Brain microvascular endothelial cell (primary cell): ENCODE data around the gene AP4M1.
A peak's percentile ranks its signal among the peaks of the same experiment; 100 is the strongest.

Experiments
- DNase-seq: peaks from one replicate; pipeline ENCODE4 v3.0.0-alpha.2; 2020
- H3K27ac ChIP-seq: fragments of 250-450 bp; sonication (Bioruptor Pico); 2 replicates; pipeline ENCODE4 v1.5.1; 2020; ENCODE audit warnings: mild to moderate bottlenecking, moderate library complexity
- H3K27me3 ChIP-seq: fragments of 250-450 bp; sonication (Bioruptor Pico); replicated peaks from 2 replicates; pipeline ENCODE4 v1.5.1; 2020; ENCODE audit warnings: mild to moderate bottlenecking
- H3K36me3 ChIP-seq: fragments of 250-450 bp; sonication (Bioruptor Pico); replicated peaks from 2 replicates; pipeline ENCODE4 v1.5.1; 2020; ENCODE audit warnings: mild to moderate bottlenecking
- H3K4me3 ChIP-seq: 2 replicates; pipeline ENCODE4 v1.5.1; 2011; ENCODE audit warnings: low read depth, mild to moderate bottlenecking, control low read depth, low read length, moderate library complexity
- in situ Hi-C: cut with HindIII; loops from 2 replicates; pipeline ENCODE4 v1.10.0; 2017; ENCODE audit warnings: low sequenced_read_pairs, low pct_ligation_motif_present
- TF ChIP-seq, protein P1 (sequence below): IDR thresholded peaks from 2 replicates; pipeline ENCODE4 v1.5.1; 2011; ENCODE audit warnings: low read depth, mild to moderate bottlenecking, moderate library complexity, low read length, control low read depth, inconsistent platforms; ENCODE audit errors: missing control alignments

AP4M1 gene

DNA sequence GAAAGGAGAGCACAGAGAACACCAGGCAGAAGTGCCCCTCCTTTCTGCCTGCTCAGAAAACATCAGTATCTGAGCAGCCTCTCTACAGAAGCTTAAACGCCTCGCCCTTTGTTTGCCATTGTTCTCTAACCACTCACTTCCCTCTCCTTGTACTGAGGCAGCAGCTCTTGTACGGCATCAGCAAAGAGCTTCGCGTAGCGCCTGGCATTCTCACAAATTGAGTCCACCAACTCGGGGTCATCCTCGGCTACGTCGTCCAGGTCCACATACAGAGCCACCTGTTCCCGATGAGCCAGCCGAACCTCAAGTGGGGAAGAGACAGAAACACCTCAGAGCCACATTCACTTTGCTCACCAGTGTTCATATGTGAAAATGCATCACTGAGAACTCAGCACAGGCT, 2.0 kb upstream of the AP4M1 start:
- Histone ChIP-seq H3K27me3 (no peaks in the 10 kb centered on the region), H3K36me3 (peaks cover 51% of the 10 kb centered on the region), H3K4me3 (peak overlapping the region; percentile 81), H3K27ac (peak overlapping the region; percentile 93)
- TF ChIP-seq, protein P1, sequence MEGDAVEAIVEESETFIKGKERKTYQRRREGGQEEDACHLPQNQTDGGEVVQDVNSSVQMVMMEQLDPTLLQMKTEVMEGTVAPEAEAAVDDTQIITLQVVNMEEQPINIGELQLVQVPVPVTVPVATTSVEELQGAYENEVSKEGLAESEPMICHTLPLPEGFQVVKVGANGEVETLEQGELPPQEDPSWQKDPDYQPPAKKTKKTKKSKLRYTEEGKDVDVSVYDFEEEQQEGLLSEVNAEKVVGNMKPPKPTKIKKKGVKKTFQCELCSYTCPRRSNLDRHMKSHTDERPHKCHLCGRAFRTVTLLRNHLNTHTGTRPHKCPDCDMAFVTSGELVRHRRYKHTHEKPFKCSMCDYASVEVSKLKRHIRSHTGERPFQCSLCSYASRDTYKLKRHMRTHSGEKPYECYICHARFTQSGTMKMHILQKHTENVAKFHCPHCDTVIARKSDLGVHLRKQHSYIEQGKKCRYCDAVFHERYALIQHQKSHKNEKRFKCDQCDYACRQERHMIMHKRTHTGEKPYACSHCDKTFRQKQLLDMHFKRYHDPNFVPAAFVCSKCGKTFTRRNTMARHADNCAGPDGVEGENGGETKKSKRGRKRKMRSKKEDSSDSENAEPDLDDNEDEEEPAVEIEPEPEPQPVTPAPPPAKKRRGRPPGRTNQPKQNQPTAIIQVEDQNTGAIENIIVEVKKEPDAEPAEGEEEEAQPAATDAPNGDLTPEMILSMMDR, result no peak
- in situ Hi-C loops, result loop anchor here (25.0 kb wide), 1 partner anchor 112 kb away; the partner anchor contains the start of gene AZGP1
- no peak for DNase-seq

DNA sequence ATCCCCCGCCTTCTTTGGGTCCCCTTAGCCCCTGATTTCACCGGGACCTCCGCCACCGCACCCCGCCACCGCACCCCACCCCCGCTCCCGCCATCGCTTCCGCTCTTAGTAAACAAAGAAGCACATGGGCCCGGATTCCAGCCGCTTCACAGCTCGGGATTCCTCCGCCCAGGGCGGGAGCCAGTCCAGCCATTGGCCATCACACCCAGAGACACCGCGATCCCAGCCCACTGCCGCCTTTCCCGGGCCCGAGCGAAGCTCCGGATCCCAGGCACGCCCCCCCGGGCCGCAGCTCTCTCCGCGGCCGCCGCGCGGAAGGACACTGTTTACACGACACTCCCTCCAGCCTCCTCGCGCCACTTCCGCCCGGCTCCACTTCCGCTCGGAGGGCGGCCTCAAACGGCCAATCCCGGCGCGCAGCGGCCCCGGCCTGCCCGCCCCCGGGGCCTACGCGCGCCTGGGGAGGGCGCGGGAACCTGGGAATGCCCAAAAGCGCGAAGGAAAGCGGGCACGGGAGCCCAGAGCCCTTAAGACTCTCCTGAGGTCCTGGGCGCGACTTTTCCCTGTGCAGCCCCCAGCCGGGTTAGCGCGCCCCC, 925 bp upstream of the AP4M1 start:
- peaks cover 41% of the 10 kb centered on the region for H3K36me3 ChIP-seq
- in situ Hi-C loops, result no loop called here

DNA sequence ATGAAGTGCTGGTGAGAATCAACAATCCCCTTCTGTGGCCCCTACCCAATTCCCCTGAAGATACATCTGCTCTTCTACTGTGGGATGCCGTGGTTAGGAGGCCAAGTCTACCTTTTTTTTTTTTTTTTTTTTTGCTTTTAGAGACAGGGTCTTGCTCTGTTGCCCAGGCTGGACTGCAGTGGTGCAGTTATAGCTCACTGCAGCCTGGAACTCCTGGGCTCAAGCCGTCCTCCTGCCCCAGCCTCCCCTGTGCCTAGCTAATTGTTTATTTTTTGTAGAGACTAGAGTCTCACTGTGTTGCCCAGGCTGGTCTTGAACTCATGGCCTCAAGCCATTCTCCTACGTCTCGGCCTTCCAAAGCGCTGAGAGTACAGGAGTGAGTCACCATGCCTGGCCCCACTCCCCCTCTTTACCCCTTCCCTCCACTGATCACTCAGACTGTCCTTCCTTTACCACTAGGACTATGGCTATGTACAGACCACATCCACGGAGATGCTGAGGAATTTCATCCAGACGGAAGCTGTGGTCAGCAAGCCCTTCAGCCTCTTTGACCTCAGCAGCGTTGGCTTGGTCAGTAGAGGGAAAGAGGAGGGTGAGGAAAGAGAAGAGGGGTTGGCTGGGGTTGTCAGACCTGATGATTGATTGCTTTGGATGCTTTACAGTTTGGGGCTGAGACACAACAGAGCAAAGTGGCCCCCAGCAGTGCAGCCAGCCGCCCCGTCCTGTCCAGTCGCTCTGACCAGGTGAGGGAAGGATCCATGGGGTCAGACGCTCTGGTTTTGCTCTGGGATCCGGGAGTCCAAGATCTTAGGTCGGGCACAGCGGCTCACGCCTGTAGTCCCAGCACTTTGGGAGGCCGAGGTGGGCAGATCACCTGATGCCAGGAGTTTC, 1.8 kb downstream of the AP4M1 start:
- in situ Hi-C loops, result no loop called here
- Histone ChIP-seq H3K36me3 (peaks cover 24% of the 10 kb centered on the region), H3K27ac (peak overlapping the region; percentile 40), H3K4me3 (peak overlapping the region; percentile 81), H3K27me3 (no peaks in the 10 kb centered on the region)
- TF ChIP-seq, protein P1, result peak; percentile 14
- peak; percentile 89 for DNase-seq

More for the DNA sequence above, 925 bp upstream of the AP4M1 start:
- H3K27ac ChIP-seq, result peak overlapping the region; percentile 93
- peak; percentile 97 for DNase-seq
- peak overlapping the region; percentile 81 for H3K4me3 ChIP-seq
- no peaks in the 10 kb centered on the region for H3K27me3 ChIP-seq
- TF ChIP-seq, protein P1, result no peak

DNA sequence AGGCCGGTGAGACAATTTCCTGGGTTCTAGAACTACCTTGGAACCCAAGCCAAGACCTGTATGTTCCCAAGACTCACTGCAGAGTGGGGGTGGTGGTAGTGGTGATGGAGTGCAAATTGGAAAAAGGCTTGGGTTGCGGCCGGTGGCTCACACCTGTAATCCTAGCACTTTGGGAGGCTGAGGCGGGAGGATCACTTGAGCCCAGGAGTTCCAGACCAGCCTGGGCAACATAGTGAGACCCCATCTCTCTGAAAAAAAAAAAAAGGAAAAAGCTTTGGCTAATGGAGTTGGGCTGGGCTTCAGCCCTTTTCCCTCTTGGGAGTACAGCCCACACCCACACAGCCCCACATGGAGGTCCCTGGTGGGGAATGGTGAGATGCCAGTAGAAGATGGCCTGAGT, 4.1 kb downstream of the AP4M1 start:
- Histone ChIP-seq H3K36me3 (peaks cover 21% of the 10 kb centered on the region), H3K4me3 (no peak overlapping the region), H3K27ac (no peak overlapping the region), H3K27me3 (no peaks in the 10 kb centered on the region)
- DNase-seq, result no peak
- TF ChIP-seq, protein P1, result no peak
- in situ Hi-C loops, result no loop called here

DNA sequence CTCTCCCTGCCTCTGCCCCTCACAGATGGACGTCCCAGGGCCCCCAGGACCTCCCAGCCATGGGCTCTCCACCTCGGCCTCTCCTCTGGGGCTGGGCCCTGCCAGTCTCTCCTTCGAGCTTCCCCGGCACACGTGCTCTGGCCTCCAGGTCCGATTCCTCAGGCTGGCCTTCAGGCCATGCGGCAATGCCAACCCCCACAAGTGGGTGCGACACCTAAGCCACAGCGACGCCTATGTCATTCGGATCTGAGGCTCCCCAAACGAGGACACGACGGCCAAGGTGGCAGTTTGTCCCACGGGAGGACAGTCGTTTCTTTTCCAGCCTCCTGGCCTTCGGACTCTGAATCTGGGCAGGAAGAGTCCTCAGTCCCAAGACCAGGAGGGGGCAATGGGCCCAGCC, 5.2 kb downstream of the AP4M1 start:
- in situ Hi-C loops, result no loop called here
- Histone ChIP-seq H3K36me3 (peaks cover 29% of the 10 kb centered on the region), H3K4me3 (no peak overlapping the region), H3K27me3 (no peaks in the 10 kb centered on the region), H3K27ac (no peak overlapping the region)
- no peak for DNase-seq
- TF ChIP-seq, protein P1, result no peak
